NCI-H2081 treated with DMSO at 0.1 percent for 48 hours (cell line): ENCODE measurements around the gene SLC49A3.
"Not testable (repeated sequence)": the region's sequence is repeated elsewhere in the genome, so short reads cannot be mapped to it uniquely, and the experiment has no call there.

ENCODE experiments used
- DNase-seq: peaks from one replicate; lab custom pipeline; 2025; lab: John Stamatoyannopoulos, UW

Gene SLC49A3

DNA sequence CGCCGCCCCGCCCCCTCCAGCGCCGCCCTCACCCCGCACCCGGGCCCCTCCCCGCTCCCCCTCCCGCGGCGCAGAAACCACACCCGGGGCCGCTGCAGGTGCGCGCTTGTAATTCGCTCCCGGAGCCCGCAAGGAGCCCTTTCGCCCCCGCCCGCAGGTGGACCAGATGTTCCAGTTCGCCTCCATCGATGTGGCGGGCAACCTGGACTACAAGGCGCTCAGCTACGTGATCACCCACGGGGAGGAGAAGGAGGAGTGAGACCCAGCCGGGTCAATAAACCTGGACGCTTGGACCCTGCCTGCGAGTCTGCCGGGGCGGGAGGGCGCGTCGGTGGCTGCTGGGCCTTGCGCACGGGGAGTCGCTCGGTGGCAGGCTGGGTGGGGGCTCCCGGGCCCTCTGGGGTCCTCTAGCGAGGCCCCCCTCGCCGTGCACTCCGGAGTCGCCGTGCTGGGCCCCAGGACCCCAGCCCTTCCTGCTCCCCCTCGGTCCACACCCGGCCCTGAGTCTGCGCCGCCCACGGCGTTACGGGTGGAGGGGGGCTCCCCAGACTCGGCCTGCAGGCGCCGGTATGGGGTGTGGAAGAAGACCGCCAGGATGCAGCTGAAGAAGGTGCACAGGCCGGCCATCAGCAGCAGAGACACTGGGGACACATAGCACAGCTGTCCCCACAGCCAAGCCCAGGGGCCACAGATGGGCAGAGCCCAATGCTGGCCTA lies 7.1 kb downstream of the SLC49A3 start:
- DNase-seq: no peak

DNA sequence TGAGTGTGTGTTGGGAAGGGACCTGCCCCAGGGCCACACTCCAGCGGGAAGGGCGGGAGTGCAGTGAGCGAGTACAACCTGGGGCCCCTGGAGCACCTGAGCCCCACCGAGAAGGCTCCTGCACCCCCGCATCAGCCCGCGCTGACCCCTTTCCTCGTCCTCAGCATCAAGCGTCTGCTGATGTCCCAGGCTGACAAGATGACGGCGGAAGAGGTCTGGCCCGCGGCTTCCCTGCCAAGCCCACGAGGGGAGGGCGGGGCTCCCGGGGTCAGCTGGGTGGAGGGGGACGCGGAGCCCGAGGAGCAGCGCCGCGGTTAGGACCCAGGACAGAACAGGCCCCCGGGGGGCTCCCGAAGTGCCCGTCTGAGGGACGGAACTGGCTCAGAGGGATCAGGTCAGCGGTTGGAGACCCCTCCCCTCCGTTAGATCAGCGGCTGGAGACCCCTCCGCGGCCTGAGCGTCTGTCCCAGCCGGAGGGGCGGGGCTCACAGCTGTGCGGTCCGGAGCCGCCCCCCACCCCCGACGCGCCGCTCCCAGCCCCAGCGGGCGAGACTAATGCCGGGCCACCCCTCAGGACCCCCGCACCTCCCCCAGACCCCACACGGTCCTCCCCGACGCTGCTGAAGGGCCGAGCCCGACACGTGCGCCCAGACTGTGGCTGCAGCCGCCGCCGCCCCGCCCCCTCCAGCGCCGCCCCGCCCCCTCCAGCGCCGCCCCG lies 7.9 kb downstream of the SLC49A3 start:
- DNase-seq: no peak

DNA sequence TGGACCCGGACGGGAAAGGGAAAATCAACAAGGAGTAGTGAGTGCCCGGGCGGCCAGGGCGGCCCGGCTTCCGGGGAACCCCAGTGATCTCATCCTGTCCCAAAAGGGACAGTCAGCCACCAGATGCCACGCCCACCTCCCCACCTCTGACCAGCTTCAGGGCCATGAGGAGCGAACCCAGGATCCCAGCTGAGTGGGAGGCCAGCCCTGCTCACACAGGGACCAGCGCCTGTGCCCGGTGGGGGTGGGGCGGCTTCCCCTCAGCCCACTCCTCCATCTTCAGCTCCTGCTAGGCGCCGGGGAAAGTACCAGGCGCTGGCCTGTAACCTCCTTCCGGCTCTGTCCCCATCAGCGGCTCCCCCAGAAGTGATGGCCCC lies 8.4 kb downstream of the SLC49A3 start:
- DNase-seq: no peak

DNA sequence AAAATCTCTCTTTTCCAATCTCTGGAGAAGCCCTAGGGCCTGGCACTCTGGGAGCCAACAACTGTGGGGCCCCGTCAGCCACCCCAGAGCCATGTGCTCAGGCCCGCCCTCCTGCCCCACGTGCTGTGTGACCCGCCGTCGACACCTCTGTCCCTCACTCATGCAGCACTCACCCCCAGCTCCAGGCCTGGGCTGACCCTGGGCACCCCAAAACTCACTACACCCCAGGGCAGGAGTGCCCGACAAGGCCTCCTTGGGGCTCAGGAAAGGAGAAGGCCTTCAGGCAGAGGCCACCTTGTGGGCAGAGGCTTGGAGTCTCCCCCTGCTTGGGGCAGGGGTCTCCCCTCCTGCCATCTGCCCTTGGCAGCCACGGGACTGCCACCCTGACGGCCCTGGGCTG lies 8.9 kb downstream of the SLC49A3 start:
- DNase-seq: no peak

DNA sequence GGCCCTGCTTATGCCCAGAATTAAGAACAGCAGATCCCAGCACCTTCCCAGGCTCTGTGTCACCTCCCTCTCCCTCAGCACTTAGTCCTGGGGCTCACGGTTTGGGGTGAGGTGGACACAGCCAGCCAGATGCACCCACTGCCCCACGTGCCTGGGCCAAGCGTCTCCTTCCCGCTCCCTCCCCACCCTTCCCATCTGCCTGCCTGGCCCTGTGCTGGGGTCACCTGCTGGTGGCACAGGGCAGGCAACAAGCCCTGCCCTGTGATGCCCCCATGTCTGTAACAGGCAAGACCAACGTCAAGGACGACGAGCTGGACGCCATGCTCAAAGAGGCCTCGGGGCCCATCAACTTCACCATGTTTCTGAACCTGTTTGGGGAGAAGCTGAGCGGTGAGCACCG lies 9.3 kb downstream of the SLC49A3 start:
- no peak for DNase-seq

DNA sequence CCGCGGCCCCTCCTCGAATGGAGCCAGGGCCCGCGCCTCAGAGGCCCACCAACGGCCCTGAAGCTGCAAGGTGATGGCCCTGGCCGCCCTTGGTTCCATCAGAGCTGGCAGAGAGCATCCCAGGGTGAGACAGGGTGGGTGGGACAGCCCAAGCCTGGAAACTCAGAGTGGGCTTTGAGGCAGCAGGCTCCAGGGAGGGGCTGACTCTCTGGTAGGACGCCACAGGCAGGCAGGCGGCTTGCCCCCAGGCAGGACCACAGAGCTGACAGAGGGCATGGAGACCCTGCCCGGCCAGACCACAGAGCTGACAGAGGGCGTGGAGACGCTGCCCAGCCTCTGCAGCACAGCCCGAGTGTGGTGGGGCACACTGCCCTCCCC lies 9.9 kb downstream of the SLC49A3 start:
- DNase-seq: no peak

DNA sequence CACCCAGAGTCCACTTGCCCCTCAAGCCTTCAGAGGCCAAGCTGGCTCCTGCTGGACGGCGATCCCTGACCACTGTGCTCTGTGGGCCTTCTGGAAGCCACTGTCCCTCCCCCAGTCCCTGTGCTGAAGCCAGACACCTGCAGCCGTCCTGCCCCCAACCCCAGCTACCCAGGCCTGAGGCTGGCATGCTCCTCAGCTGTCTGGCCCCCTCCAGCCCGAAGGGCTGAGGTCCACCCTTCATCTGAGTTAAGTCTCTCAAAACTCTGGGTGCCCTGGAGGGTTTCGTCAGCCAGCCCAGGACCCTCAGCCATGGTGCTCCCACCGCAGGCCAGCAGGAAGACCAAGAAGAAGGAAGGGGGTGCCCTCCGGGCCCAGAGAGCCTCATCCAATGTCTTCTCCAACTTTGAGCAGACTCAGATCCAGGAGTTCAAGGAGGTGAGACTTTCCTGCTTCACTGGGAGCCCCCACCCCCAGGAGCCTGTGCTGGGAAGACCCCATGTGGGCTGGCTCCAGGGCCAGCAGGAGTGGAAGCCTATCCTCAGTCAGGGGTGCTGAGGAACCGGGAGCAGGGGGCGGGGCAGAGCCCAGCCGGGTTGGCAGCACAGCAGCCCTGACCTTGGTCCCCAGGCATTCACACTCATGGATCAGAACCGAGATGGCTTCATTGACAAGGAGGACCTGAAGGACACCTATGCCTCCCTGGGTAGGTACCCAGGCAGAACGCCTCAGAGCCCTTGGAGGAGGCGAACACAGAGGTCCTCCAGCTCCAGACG lies 10.4 kb downstream of the SLC49A3 start:
- no peak for DNase-seq

DNA sequence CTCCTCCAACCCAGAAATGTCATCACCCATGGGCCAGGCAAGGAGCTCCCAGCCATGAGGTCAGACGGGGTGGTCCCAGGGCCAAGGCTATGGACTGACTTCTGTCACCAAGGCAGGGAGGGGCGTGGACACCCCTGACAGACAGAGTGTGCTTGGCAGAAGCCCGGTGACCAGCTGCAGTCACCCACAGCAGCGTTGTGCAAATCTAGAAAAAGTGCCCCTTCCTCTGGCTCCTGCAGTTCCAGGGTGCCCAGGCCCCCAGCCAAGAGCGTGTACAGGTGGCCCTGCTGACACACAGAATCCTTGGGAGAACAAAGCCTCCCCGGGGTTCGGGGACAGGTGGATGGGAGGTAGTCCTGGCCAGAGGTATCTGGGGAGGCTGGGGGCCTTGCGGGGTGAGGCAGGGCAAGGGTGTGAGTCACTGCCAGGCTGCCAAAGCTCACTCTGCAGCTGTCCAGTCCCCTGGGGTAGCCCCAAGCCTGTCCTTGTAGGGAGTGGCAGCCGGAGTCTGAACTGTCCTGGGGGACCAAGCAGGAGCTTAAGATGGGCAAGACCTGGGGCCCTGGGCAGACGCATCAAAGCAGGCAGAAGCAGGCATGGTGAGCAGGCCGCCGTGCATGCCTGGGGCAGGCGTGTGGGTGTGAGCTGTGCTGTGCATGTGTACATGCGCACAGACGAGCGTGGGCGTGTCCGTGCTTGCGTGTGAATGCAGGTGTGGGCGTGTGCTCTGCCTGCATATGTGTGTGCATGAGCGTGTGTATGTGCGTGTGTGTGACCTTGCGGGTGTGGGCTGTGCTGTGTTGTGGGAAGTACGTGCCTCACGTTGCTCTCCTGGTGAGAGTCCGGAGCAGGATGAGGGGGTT lies 11.3 kb downstream of the SLC49A3 start:
- DNase-seq: no peak

DNA sequence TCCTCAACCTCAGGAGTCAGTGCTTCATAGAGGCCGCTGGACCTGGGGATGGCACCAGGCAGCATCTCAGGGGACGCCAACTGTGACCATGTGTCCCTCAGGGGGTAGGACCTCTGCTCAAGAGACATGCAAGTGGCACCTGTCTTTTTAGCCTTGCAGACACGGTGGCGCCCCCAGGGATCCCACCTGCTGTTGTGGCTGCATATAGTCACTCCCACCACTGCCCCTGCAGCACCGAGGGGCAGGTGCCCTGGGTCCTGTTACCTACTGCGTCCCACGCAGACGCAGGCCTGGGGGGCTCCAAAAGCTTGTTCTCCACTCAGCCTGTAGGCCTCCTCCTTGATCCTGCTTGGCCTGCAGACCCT lies 12.1 kb downstream of the SLC49A3 start:
- no peak for DNase-seq

DNA sequence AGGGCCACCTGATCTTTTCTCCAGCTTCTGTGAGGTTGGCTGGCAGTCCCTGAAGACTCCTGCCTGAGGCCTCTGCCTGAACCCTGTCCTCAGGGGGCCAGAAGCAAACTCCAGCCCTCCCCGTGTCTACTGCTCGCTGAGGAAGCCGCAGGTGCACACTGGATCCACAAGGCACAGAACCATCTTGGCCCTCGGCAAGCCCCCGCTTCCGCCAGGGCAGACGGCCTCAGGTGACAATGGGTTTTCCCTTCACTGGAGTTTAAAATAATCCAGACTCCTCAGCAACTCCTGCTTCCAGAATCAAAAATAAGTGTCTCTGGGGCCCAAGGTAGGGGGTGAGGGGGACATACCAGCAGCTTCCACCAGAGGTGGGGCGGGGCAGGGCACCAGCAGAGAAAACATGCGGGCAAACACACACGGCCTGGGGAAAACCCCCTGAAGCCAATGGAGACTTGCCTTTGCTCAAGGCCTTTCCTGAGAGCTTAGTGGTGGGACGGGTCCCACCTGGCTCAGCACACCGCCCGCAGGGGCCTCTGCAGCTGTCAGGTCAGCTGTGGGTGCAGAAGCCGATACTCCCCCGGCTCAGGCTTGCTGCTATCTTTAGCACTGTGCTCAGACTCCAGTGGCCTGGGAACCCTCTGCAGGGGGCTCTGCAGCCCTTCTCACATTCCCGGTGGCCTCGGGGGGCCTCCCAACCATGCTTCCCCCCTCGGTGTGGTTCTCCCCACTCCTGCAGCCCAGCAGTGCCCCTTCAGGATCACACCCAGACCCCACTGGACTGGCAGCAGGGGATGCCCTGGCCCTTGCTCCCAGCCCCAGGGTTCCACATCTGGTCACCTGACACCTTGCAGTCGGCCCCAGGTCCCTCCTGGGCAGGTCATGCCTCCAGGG lies 12.7 kb downstream of the SLC49A3 start:
- DNase-seq: no peak

DNA sequence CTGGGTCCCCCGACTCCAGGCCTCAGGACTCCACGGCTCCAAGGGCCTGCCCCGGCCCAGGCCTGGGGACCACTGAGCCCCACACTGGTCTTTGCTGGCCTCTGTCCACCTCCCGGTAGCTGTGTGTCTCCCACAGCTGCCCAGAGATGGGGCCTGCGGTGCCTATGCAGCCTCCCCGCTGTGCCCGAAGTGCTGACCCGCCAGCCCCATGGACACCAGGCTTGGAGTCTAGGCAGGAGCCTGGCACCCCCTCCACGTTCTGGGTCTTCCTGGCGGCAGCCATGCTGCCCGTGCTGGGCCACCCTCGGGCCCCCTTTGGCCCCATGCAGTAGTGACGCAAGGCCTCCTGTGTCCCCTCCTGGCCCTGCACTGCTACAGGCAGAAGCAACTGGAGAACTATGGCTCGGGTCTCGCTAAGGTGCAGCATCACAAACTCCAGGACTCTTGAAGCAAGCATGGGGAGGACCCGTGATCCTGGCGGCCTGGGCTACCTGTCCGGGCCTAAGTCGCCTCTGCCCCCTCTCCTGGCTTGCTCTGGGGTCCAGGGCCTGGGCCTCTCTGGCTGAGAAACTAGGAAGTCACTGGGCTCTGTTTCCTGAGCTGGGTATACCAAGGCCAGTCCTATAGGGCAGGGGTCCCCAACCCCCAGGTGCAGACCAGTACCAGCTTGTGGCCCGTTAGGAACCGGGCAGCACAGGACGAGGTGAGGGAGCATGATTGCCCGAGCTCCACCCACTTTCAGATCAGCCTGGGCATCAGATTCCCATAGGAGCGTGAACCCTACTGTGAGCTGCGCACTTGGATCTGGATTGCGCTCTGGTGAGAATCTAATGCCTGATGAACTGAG lies 13.7 kb downstream of the SLC49A3 start:
- no peak for DNase-seq

DNA sequence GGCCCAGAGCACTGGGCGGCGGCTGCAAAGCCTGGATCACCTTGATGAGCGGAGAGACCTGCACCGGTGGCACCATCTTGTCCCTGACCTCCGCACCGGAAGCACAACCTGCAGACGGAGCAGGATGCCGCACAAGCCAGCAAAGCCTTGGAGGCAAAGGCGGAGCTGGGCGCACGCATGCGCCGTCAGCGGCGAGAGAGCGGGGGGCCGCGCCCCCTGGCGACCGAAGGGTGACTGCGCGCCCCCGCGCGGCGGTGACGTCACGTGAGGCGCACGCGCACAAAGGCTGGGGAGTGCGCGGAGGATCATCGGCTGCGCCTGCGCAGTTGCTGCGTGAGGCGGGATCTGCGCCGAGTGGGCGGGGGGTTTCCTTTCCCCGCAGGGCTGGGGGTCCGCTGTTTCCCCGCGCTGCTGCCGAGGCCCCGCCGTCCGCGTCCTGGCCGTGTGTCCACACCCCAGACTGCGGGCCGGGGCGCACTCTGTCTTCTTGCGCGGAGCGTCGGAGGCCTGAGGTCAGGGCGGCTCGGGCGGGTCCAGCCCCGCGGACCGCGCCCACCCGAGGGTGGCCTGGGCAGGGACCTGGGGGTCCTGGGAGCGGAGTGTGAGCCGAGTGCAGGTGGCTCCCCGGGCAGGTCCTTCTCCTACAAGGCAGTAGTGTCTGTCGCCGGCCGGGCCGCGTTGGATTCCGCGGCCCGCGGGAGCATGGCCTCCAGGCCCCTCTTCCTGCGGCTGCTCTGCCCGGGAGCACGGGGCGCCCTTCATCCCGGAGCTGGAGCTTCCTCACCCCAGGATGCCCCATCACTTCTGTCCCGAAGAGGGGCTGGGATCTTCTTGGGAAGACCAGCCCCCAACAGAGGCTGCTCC lies 14.5 kb downstream of the SLC49A3 start, which contains the start of the genes ATP5ME and MYL5:
Gene ATP5ME (minus strand): TSS at position 105 of the 864 bp plus-strand sequence. CDS start 29 bp downstream, at position 76.
Gene MYL5 (plus strand): TSS at position 371 of the 864 bp plus-strand sequence. CDS start 3,485 bp downstream, outside the sequence.
- peak; percentile 82 for DNase-seq

DNA sequence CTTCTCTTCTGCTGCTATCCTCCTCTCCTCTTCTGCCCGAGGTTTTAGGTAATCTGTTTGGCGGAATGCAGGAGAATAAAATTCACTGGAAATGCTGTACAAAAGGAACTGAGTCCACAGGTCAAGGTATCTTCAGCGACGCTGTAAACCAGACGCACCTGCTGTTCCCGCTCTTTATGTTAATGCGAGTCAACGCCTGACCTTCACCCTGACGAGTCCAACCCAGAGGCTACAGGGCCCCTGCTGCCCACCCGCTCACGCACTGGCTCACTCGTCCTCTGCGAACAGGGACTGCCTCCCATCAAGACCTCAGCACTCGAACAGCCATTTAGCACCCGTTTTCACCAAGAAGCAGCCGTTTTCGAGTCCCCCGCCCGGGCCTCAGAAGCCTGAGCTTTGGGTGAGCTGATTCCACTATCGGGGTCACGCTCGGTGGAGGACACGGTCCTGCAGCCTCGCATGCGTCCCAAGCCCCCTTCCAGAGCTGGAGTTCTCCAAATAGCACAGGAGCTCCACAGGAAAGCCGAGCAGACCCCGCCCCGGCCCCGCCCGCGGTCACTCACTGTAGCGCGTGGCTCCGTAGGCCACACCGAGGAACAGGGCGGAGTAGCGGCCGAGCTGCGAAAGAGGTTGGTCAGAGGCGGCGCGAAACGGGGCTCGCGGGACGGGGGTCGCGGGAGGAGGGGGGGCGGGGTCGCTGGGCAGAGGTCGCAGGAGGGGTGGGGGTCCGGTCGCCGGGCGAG lies 15.4 kb downstream of the SLC49A3 start:
- no peak for DNase-seq

DNA sequence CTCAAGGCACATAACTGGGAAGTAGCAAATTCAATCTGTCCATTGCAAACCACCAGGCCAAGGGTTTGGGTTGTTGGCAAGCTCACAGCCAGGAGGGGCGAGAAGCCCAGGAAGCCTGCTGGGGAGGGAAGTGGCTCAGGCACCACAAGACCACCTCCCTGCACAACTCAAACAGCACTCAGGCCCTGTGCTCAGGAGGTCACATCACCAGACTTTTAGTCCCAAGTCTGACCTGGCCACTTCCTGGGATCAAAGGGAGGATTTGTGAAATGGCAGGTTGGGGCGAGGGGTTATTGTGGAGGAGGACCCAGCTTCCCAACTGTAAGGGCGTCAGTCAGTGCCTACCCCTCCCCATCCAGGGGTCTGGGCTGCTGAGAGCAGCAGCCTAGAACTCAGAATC lies 17.2 kb downstream of the SLC49A3 start:
- DNase-seq: no peak

DNA sequence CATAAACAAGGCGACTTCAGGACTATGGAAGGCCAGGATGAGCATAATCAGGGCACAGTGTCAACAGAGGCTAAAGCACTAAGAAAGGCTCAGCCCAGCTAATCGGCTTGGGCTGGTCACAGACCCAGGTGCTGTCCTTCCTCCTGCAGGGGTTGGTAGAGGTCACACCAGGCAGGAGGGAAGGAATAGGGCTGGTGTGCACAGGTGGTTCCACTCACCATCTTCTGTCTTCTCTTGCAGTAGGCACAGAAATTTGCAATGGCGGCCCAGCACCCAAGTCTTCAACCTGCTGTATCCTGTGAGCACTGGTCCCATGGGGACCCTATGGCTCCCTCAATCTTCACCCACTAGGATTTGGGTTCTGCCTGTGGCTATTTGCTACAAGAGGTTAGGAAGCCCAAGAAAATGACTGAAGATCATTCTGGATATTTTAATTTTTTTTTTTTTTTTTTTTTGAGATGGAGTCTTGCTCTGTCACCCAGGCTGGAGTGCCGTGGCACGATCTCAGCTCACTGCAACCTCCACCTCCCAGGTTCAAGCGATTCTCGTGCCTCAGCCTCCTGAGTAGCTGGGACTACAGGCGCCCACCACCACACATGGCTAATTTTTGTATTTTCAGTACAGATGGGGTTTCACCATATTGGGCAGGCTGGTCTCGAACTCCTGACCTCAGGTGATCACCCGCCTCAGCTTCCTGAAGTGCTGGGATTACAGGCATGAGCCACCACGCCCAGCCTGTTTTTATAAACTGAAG lies 19.0 kb downstream of the SLC49A3 start:
- DNase-seq: not testable (repeated sequence)

DNA sequence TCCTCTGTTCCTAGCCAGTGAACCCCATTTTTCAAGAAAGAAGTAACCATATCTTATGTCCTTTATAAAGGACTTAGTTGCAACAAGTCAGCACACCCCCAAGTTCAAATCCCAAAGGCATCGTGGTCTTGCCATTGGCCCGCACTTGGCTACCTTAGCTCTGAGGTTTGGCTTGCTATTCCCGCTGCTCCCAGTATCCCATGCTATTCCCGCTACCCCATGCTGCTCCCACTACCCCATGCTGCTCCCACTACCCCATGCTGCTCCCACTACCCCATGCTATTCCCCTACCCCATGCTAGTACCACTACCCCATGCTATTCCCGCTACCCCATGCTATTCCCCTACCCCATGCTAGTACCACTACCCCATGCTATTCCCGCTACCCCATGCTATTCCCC lies 20.7 kb downstream of the SLC49A3 start:
- DNase-seq: not testable (repeated sequence)

DNA sequence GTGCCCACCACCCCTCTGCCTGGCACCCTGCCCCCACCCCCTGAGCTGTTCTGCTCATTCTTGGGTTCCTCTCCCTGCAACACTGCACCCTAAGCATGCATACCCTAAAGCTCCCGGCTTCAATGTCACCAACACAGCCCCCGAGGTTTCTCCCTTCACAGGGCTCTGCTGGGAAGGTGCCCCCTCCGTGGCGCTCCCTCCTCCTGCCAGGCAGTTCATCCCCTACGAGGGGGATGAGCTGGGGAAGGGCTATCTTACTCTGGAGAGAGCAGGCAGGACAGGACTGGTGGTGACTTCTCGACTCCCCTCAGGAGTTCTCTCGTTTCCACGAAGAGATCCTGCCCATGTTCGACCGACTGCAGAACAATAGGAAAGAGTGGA lies 21.4 kb downstream of the SLC49A3 start:
- DNase-seq: no peak
